ENCODE data around the gene KCNH3.

- TF ChIP-seq TAF1 (IDR thresholded peaks at IDR 0.05; ENCODE audit: low read depth) (no peak), CTCF (IDR thresholded peaks at IDR 0.05; ENCODE audit: poor library complexity, severe bottlenecking) (no peak)
- TF ChIP-seq, protein P1, sequence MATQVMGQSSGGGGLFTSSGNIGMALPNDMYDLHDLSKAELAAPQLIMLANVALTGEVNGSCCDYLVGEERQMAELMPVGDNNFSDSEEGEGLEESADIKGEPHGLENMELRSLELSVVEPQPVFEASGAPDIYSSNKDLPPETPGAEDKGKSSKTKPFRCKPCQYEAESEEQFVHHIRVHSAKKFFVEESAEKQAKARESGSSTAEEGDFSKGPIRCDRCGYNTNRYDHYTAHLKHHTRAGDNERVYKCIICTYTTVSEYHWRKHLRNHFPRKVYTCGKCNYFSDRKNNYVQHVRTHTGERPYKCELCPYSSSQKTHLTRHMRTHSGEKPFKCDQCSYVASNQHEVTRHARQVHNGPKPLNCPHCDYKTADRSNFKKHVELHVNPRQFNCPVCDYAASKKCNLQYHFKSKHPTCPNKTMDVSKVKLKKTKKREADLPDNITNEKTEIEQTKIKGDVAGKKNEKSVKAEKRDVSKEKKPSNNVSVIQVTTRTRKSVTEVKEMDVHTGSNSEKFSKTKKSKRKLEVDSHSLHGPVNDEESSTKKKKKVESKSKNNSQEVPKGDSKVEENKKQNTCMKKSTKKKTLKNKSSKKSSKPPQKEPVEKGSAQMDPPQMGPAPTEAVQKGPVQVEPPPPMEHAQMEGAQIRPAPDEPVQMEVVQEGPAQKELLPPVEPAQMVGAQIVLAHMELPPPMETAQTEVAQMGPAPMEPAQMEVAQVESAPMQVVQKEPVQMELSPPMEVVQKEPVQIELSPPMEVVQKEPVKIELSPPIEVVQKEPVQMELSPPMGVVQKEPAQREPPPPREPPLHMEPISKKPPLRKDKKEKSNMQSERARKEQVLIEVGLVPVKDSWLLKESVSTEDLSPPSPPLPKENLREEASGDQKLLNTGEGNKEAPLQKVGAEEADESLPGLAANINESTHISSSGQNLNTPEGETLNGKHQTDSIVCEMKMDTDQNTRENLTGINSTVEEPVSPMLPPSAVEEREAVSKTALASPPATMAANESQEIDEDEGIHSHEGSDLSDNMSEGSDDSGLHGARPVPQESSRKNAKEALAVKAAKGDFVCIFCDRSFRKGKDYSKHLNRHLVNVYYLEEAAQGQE (IDR thresholded peaks at IDR 0.05; ENCODE audit: borderline replicate concordance): no peak
These were observed 19.0 kb downstream of the KCNH3 start for GRCh38 chr12:49557917-49558215.
